Measurements from ENCODE around the gene OR2A1.
"Not testable (repeated sequence)": the region's sequence is repeated elsewhere in the genome, so short reads cannot be mapped to it uniquely, and the experiment has no call there.

Gene OR2A1

DNA sequence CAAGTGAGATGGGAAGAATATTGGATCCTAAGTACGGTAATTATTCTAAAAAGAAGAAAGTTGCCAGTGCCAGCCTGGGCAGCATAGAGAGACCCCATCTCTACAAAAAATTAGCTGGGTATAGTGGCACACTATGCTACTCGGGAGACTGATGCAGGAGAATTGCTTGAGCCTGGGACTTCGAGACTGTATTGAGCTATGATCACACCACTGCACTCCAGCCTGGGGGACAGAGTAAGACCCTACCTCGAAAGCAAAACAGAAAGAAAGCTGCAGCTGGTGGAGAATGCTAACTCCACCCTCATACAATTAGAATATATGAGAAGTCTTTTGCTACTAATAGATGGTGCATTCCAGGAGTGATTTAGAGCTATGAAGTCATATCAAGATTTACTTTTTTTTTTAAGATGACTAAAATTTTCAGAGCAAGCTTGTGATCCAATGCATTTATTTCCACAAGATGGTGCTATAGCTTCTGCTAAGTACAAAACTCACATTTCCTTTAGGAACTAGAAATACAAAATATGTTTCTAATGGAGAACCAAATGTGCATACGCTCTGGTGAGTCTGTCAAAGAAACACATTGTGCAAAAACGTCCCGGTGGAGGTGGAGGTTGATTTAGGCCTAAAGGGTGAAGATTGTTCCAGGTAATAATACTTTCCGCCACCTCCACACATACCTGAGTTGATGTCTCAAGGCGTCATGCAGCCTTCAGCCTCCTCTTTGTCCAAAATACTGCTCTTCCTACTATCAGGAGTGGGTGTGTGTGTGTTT is 19.2 kb downstream of the OR2A1 start:
- H3K4me1 ChIP-seq (ENCODE audit: insufficient read depth, low read length, severe bottlenecking); H3K9me3 ChIP-seq (ENCODE audit: low read length); H4K20me1 ChIP-seq (ENCODE audit: insufficient read depth, low read length); H3K27ac ChIP-seq (ENCODE audit: low read depth, low read length, poor library complexity, severe bottlenecking); H3K4me2 ChIP-seq (ENCODE audit: low read length); H3K36me3 ChIP-seq (ENCODE audit: insufficient read depth, low read length); H3K9ac ChIP-seq (ENCODE audit: low read length); H3K9me2 ChIP-seq (ENCODE audit: low read depth, low read length); H3K27me3 ChIP-seq (ENCODE audit: insufficient read depth, low read length); H2AFZ ChIP-seq (ENCODE audit: low read length); H3F3A ChIP-seq (ENCODE audit: insufficient read depth, low read length); H3K4me3 ChIP-seq (ENCODE audit: low read depth, low read length, poor library complexity, severe bottlenecking); H3K79me2 ChIP-seq (ENCODE audit: insufficient read depth, low read length): not testable (repeated sequence)

DNA sequence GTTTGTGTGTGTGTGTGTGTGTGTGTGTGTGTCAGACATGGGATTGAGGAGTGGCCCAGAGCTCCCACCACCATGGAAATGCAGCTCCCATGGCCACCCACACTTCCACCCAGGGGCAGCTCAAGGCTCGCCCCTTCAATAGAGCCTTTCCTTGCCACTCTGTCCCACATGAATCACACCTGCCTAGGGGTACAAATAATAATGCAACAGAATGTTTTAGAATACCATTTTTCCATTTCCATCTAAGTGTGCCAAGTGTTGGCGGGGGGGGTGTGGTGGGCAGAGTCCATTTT is 19.7 kb downstream of the OR2A1 start:
- H3K27me3 ChIP-seq (ENCODE audit: insufficient read depth, low read length); H3K36me3 ChIP-seq (ENCODE audit: insufficient read depth, low read length); H4K20me1 ChIP-seq (ENCODE audit: insufficient read depth, low read length); H3K4me3 ChIP-seq (ENCODE audit: low read depth, low read length, poor library complexity, severe bottlenecking); H3K9me3 ChIP-seq (ENCODE audit: low read length); H3K4me2 ChIP-seq (ENCODE audit: low read length); H3K9me2 ChIP-seq (ENCODE audit: low read depth, low read length); H3K4me1 ChIP-seq (ENCODE audit: insufficient read depth, low read length, severe bottlenecking); H3K27ac ChIP-seq (ENCODE audit: low read depth, low read length, poor library complexity, severe bottlenecking); H3K9ac ChIP-seq (ENCODE audit: low read length); H3K79me2 ChIP-seq (ENCODE audit: insufficient read depth, low read length); H2AFZ ChIP-seq (ENCODE audit: low read length); H3F3A ChIP-seq (ENCODE audit: insufficient read depth, low read length): not testable (repeated sequence)

DNA sequence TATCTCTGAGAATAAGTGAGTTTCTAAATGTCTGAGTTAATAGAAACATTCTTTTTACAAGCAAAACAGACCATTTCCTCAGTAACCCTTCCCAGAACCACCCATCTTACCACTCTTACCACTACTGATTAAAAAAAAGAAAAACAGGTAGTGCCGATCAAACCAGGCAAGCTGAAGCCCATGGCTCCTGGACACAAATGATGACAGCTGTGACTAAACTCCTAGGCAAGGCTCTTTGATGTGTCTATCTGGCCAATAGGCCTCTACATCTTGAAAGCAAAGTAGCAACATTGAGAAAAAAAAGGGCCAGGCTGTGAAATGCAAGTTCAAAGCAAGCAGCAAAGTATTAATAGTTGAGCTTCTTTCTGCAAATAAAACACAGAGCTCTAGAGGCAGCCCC is 36.4 kb downstream of the OR2A1 start:
- H4K20me1 ChIP-seq (ENCODE audit: insufficient read depth, low read length); H3K27ac ChIP-seq (ENCODE audit: low read depth, low read length, poor library complexity, severe bottlenecking); H3K4me2 ChIP-seq (ENCODE audit: low read length): not testable (repeated sequence)

DNA sequence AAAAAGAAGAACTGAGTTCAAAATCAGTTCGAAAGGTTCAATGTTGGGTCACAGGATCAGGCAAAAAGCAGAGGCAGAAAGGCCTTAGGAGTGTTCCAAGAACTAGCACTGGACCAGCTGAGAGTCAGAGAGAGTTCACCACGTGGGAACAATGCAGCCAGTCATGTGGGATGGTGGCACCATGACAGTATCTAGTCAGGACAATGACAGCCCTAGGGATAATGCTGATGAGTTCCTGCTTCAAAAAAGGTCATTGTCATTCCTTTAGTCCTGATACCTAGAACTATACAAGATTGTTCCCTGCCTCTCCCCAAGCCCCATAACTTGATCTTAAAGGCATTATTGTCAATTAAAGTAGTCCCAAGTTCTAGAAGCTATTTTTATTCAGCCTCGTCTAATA is 39.4 kb downstream of the OR2A1 start:
- not testable (repeated sequence) for H3K4me2 ChIP-seq (ENCODE audit: low read length)

More for the DNA sequence above, 36.4 kb downstream of the OR2A1 start:
- H3K79me2 ChIP-seq (ENCODE audit: insufficient read depth, low read length); H3K27me3 ChIP-seq (ENCODE audit: insufficient read depth, low read length); H3K9me2 ChIP-seq (ENCODE audit: low read depth, low read length); H3K4me1 ChIP-seq (ENCODE audit: insufficient read depth, low read length, severe bottlenecking); H3F3A ChIP-seq (ENCODE audit: insufficient read depth, low read length); H3K4me3 ChIP-seq (ENCODE audit: low read depth, low read length, poor library complexity, severe bottlenecking); H2AFZ ChIP-seq (ENCODE audit: low read length); H3K9me3 ChIP-seq (ENCODE audit: low read length); H3K9ac ChIP-seq (ENCODE audit: low read length); H3K36me3 ChIP-seq (ENCODE audit: insufficient read depth, low read length): not testable (repeated sequence)

DNA sequence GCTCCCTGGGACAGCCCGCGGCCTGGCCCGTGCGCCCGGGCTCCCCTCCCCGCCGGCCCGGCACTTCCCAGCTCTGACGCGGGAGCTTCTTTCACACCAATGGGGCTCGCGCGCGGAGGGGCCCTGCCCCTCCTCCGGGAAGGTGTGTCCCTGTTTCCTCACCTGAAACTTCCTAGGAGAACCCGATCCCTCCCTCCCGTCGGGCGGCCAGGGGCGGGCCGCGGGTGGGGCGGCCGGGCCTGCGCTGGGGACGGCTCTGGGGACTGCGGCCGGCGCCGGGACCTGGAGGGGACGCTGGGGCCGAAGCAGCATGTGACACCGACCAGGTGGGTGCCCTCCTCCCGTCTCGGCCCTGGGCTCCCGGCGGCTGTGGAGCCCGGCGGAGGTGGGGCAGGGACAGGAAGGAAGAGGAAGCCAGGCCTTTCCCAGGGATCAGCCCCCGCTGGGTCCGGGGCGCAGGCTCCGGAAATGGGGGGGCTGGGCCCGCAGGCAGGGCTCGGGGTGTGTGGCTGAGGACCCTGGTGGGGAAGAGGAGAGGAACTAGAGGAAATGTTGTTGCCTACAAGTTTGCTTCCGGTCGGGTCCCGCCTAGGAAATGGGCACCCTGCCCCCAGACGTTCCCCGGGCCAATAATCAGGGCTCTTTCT is 43.1 kb downstream of the OR2A1 start, which contains the start of gene ARHGEF5:
ARHGEF5 (plus strand) TSS at position 227 of the 647 bp plus-strand sequence. CDS start 7,268 bp downstream, outside the sequence.
- H2AFZ ChIP-seq (ENCODE audit: low read length); H3K4me2 ChIP-seq (ENCODE audit: low read length); H3K9ac ChIP-seq (ENCODE audit: low read length); H3K4me3 ChIP-seq (ENCODE audit: low read depth, low read length, poor library complexity, severe bottlenecking); H4K20me1 ChIP-seq (ENCODE audit: insufficient read depth, low read length); H3K4me1 ChIP-seq (ENCODE audit: insufficient read depth, low read length, severe bottlenecking); H3K79me2 ChIP-seq (ENCODE audit: insufficient read depth, low read length); H3K27me3 ChIP-seq (ENCODE audit: insufficient read depth, low read length); H3F3A ChIP-seq (ENCODE audit: insufficient read depth, low read length); H3K9me2 ChIP-seq (ENCODE audit: low read depth, low read length); H3K36me3 ChIP-seq (ENCODE audit: insufficient read depth, low read length); H3K9me3 ChIP-seq (ENCODE audit: low read length); H3K27ac ChIP-seq (ENCODE audit: low read depth, low read length, poor library complexity, severe bottlenecking): not testable (repeated sequence)

More for the DNA sequence above, 39.4 kb downstream of the OR2A1 start:
- not testable (repeated sequence) for H4K20me1 ChIP-seq (ENCODE audit: insufficient read depth, low read length); H3K79me2 ChIP-seq (ENCODE audit: insufficient read depth, low read length); H3K36me3 ChIP-seq (ENCODE audit: insufficient read depth, low read length); H3K4me1 ChIP-seq (ENCODE audit: insufficient read depth, low read length, severe bottlenecking); H3K9me3 ChIP-seq (ENCODE audit: low read length); H3K27ac ChIP-seq (ENCODE audit: low read depth, low read length, poor library complexity, severe bottlenecking); H3F3A ChIP-seq (ENCODE audit: insufficient read depth, low read length); H3K9me2 ChIP-seq (ENCODE audit: low read depth, low read length); H2AFZ ChIP-seq (ENCODE audit: low read length); H3K27me3 ChIP-seq (ENCODE audit: insufficient read depth, low read length); H3K9ac ChIP-seq (ENCODE audit: low read length); H3K4me3 ChIP-seq (ENCODE audit: low read depth, low read length, poor library complexity, severe bottlenecking)

DNA sequence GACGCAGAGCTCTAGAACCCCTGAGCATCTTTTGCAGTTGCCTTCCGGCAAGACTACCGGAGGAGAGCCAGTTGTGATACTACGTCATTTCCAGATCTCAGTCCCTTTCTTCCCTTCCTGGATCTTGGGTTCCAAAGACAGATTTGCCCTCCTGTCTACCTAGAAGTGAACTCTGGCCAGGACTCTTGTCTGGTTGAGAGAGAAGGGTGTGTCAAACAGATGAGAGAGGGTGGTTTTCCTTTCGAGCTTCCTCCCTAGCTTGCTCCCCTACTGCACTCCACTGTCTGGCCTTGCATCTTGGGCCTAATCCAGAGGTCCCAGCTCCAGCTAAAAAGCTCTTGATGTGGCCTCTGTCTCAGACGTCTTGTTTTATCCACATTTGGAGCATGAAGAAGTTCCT is 44.0 kb downstream of the OR2A1 start:
- not testable (repeated sequence) for H3K27me3 ChIP-seq (ENCODE audit: insufficient read depth, low read length); H3K79me2 ChIP-seq (ENCODE audit: insufficient read depth, low read length); H2AFZ ChIP-seq (ENCODE audit: low read length); H3K4me3 ChIP-seq (ENCODE audit: low read depth, low read length, poor library complexity, severe bottlenecking); H3K36me3 ChIP-seq (ENCODE audit: insufficient read depth, low read length); H3K4me1 ChIP-seq (ENCODE audit: insufficient read depth, low read length, severe bottlenecking); H4K20me1 ChIP-seq (ENCODE audit: insufficient read depth, low read length); H3K4me2 ChIP-seq (ENCODE audit: low read length); H3F3A ChIP-seq (ENCODE audit: insufficient read depth, low read length); H3K9ac ChIP-seq (ENCODE audit: low read length); H3K27ac ChIP-seq (ENCODE audit: low read depth, low read length, poor library complexity, severe bottlenecking); H3K9me3 ChIP-seq (ENCODE audit: low read length); H3K9me2 ChIP-seq (ENCODE audit: low read depth, low read length)

DNA sequence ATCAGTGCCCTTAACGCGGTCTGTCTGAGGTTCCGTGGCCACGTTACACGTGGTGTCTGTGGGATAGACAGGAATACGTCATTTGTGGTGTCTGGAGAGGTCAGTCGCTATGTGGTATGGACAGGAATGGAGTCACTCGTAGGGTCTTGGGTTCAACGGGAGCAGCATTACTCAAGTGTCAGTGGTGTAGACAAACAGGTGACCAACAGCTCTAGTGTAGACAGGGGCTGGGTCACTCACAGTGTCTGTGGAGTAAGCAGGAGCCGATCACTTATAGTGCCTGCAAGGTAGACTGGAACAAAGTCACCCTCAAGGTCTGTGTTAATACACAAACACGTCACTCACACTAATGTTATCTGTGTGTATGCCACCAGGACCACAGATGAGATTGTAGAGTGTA is 44.6 kb downstream of the OR2A1 start:
- H3K79me2 ChIP-seq (ENCODE audit: insufficient read depth, low read length); H3K9me3 ChIP-seq (ENCODE audit: low read length); H3K9me2 ChIP-seq (ENCODE audit: low read depth, low read length); H3K27ac ChIP-seq (ENCODE audit: low read depth, low read length, poor library complexity, severe bottlenecking); H3F3A ChIP-seq (ENCODE audit: insufficient read depth, low read length); H3K9ac ChIP-seq (ENCODE audit: low read length); H4K20me1 ChIP-seq (ENCODE audit: insufficient read depth, low read length); H3K4me1 ChIP-seq (ENCODE audit: insufficient read depth, low read length, severe bottlenecking); H2AFZ ChIP-seq (ENCODE audit: low read length); H3K4me2 ChIP-seq (ENCODE audit: low read length); H3K4me3 ChIP-seq (ENCODE audit: low read depth, low read length, poor library complexity, severe bottlenecking); H3K27me3 ChIP-seq (ENCODE audit: insufficient read depth, low read length); H3K36me3 ChIP-seq (ENCODE audit: insufficient read depth, low read length): not testable (repeated sequence)
